GM21786 (cell line): ENCODE data around the gene TECPR2.

Experiments
- ATAC-seq: cut with Tn5 transposase; IDR thresholded peaks from one replicate; pipeline ENCODE4 v1.9.1; 2021; ENCODE audit not compliant: unreplicated experiment

Gene TECPR2

DNA sequence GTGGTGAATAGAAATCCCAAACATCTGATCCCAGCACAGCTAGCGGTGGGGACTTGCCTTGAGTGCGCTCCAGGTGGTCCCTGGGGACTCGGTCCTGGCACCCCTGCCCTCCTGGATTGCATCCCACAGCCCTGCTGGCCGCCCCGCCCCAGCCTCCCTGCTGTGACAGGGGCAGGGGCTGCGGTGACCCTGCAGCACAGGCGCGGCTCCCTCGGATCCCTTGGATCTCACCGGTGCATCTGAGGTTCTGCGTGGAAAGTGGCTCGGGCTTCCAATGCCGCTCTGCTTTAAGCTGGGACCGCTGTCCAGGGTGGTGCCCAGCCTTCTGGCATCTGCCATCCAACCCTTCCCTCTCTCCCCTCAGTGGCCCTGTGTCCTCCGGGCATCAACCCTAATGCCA, 130.8 kb downstream of the TECPR2 start:
- no peak for ATAC-seq

DNA sequence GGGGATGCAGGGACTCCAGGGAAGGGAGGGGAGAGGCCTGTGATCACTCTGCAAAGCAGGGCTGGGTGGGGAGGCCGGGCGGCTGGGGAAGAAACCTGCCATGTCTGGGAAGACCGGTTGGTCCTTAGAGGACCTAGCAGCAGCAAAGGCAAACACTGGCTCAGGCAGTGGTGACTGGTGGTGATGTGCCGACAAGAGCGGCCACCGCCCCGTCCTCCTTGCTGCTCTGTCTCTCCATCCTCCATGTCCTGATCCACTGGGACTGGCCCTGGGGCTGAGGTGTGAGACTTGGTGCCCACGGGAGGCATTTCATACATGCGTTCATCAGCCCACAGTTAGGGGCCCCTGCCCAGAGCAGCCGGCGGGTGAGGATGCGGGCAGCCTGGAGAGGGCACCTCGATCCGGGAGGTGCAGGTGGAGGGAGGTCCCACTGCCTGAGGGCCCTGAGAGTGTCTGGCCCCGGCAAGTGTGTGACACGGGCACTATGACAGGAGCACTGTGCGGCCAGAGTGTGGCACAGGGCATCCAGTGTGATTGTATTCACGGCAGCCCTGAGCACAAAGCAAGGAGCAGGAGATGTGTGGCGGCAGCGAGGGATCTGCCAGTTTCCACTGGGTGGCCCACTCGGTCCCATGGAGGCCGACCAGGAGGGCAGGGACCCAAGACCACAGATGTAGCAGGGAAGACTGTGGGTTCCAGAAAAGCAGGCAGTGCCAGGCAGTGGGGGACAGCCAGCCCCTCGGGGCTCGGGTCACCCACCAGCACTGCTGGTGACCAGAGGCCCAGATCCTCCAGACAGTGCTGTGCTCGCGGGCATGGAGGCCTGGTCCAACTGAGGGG, 133.0 kb downstream of the TECPR2 start:
- ATAC-seq = no peak

DNA sequence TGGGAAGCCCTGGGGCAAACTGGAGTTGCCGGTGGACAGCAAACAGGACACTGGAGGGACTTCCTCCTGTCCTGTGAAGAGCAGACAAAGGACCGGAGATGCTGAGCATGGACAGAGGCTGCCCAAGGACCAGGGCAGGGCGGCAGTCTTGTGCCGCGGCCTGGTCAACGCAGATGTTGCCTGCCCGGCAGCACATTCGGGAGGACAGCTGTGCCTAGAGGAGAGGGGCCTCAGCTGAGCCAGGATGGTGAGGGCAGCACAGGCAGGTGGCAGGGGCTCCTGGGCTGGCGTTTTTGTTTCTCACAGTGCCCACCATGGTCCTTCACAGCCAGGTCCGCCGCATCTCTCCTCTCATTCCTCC, 133.6 kb downstream of the TECPR2 start:
- no peak for ATAC-seq

DNA sequence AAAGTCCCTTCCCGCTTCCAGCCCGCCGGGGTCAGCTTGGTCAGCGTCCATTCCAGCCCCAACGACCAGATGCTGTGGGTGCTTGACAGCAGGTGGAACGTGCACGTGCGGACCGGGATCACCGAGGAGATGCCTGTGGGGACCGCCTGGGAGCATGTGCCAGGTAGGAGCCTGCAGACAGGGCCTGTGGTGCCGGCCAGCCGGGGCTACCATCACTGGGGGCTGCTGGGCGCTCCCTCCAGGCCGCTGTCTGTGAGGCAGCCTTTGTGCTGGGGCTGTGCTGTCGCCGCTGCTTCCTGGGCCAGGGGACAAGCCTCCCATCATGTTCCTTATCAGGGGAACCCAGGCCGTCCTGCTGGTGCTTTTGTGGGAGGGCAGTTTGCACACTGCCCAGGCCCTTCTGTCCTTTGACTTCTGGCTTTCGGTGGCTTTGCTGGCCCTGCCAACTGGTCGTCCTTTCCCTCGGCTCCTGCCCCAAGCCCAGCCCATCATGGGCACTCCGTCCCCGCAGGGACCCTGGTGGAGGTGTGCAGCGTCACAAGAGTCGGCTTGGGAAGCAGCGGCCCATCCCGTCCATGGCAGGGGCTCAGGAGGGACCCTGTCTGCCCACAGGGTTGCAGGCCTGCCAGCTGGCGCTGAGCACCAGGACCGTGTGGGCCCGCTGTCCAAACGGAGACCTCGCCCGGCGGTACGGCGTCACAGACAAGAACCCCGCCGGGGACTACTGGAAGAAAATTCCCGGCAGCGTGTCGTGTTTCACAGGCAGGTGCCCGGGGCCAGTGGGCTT, 134.4 kb downstream of the TECPR2 start:
- ATAC-seq = no peak

DNA sequence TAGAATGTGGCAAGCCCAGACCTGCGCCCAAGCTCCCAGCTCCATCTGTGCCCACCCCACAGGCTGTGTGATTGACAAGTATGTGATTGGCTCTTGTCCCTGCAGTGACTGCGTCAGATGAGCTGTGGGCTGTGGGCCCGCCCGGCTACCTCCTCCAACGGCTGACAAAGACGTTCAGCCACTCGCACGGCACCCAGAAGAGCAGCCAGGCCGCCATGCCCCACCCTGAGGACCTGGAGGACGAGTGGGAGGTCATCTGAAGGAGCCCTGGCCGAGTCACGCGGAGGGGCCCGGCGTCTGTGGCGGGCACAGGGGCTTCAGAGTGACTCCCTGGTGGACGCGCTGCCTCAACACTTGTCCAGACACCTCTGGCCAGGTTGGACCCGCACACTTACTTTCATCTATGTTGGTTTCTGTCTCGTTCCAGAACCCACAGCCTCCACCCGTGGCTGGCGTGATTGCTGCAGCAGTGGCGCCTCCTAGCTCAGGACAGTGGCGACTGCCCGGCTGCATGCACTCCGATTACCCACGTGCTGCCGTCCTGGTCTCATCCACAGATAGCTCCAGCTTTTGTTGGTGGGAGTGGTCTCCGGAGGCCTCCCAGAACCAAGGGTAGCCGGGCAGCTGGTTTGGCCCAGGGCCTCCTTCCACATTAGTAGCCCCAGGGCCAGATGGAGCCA, 135.4 kb downstream of the TECPR2 start:
- ATAC-seq = no peak

DNA sequence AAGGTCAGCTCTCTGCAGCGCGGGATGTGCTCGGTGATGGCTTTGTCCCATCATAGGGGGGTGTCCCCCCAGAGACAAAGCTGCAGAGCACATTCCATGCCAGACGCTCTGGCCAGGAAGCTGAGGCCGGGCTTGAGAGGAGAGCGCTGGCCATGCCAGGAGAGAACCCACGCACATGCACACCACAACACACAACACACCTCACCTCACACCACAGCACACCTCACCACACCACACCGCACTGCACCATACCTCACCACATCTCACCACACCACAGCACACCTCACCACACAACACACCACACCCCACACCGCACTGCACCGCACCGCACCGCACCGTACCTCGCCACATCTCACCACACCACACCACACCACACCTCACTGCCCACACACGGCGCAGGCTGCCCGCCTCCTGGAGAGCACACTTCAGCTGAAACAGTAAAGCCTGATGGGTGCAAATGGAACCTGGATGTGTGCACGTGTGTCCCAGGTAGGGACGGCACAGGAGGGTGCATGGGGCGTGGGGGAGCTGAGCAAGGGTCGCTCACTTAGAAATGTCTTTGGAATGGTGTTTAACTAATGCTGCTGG, 136.0 kb downstream of the TECPR2 start:
- no peak for ATAC-seq

DNA sequence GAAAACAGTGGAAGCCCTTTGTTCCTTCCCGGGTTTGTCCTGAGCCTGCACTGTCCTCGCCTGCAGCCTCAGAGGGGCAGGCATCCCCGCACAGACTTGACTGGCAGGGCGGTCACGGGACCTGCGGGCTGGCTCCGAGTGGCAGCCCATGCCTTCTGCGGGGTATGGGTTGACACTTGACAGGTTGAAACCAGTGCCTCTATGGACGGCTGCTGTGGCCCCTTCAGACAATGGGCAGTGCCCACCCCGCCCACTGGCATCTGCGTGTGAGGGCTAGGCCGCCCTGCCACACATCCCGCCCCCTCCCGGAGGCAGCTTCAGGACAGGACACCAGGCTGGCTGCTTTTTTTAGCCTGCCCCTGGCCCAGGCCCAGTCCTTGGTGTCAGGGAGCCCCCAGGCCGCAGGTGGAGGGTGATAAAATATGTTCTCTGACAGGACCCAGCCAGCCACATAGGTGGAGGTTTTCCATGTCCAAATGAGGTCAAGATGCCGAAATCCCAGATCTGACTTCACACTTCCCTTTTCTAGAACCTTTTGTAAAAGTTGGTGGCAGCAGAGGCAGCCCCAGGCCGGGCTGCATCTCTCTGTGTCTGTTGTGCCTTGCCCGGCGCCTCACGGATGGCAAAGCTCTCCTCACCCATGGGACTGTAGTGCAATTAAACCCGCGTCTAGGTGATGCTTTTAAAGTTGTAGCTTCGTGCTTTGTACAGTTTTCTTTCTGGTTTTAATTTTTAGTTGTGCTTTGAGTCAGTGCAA, 136.8 kb downstream of the TECPR2 start:
- ATAC-seq = no peak

DNA sequence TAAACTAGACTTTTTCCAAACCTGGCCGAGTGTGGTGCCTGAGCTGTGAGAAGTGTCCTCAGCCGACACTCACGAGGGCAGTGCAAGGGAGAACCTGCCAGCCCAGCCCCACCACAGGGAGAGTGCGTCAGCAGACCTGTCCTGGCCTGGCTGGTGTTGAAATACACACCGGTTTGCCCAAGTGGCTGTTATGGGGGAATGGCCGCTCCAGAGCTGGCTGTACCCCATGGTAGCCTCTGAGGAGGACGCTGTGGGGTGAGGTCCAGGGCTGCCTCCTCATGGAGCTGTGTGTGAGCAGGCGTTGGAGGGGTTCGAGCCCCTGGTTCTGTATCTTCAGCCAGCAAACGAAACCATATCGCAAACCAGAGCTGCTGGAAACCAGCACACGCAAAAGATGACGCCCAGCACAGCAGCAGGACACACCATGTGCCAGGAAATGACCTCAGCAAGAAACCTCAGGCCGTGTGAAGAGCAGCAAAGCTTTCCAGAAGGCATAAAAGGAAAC, 137.5 kb downstream of the TECPR2 start:
- no peak for ATAC-seq

DNA sequence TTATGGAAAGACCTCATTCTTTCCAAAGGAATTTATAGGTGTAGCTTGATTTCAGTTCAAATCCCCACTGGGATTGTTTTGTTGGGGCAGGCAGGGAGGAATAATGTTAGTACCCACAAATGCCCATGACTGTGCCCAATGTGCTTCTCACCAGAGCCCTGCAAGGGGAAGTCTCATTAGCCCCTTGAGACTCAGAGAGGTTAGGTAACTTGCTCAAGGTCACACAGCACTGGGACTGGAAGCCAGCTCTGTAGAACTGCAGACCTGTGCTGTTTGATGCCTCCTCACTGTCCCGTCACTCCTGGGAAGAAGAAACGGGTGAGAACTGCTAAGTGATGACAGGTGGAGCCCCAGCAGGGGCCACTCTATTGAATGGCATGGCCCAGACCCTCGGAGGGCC, 138.0 kb downstream of the TECPR2 start:
- ATAC-seq = no peak

DNA sequence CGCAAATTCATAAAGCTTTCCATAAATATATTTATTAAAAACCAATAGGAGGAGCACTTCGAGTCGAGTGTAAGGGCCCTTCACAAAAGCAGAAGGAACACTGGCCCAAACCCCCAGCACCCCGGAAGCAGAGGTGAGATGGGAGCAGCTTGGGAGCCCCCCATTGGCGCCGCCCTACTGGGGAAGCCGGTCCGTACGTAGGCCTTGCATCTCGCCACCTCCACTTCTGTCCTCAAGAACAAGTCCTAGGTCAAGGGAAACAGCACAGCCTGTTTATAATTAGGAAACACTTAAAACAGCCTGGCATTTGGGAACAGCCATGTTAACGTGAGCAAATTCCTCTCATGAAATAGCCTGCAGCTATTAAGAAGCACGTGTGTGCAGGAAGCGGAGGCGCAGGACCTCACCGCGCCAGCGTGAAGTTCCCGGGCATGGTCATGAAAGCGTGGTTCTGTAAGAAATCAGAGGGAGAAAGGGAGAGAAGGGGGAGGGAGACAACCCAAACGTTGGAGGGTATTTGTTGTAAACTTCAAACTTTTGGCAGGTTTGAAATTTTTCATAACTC, 139.1 kb downstream of the TECPR2 start:
- ATAC-seq = no peak

DNA sequence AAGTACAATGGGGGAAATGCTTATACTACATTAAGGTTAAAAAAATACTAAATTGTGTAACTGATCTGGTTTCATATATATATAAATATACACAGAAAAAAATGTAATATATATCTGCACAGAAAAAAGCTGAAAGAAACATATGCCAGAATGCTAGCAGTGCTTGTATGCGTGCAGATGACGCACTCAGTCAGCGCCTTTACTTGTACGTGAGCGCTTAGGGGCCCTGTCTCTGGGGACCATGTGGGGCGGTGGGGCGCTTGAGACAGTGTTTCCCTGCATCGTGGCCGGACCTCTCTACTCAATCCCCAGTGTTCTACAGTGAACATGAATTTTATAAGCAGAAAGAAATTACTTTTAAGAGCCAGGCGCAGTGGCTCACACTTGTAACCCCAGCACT, 139.8 kb downstream of the TECPR2 start:
- no peak for ATAC-seq

DNA sequence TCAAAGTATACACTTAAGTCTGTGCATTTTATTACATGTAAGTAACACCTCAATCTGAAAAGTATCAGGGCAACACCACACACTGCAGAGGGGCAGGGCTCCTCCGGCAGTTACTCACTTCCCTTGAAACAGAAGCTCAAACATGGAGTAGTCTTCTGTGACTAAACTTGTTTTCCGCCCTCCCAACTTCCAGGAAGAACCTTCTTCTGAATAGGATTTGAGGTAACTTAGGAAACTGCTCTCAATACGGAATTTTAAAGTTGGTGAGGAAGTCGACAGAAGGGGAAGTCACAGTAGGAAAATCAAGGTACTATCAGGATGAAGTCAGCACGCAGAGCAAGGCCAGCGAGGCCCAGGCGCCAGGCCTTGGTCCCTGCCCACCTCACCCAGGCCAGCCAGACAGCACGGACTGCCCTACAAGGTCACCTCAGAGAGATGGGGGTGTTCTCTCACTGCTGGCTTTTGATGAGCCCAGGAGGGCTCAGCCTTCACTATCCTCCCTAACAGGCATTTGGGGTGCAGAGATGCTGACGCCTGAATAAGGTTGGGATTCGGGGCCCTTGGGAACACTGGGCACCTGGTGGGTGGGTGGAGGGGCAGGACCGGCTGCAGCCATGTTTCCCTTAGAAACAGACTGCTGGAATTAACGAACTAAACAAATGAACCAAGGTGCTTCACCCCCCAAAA, 141.0 kb downstream of the TECPR2 start:
- ATAC-seq = no peak

DNA sequence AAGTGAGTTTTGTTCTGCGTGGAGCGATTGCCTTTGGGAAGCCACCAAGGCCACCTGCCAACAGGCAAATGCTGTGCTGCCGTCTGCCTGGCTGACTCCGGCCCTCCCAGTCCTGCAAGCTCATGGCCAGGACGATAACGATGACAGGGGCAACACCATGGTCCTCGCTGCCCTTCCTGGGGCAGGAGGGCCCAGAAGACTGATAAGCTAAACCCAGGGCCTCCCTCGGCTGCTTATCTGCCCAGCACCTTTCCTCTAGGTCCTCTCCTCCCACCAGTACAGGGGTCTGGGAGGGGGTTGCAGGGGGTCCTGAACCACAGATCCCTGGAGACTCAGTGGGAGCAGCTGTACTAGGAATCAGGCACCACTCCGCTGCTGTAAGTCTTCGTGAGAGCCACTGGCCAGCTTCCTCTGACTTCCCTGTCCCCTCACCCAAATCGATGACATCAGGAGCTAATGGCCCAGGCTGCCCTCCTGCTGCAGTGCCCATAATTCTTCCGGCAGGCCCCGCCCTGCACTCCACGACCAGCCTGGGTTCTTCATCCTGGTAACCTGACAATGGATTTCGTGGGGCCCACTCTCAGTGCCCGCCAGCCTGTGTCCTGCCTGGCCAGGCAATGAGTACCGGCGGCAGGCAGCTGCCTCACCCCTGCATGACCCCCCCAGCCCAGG, 141.7 kb downstream of the TECPR2 start:
- no peak for ATAC-seq

DNA sequence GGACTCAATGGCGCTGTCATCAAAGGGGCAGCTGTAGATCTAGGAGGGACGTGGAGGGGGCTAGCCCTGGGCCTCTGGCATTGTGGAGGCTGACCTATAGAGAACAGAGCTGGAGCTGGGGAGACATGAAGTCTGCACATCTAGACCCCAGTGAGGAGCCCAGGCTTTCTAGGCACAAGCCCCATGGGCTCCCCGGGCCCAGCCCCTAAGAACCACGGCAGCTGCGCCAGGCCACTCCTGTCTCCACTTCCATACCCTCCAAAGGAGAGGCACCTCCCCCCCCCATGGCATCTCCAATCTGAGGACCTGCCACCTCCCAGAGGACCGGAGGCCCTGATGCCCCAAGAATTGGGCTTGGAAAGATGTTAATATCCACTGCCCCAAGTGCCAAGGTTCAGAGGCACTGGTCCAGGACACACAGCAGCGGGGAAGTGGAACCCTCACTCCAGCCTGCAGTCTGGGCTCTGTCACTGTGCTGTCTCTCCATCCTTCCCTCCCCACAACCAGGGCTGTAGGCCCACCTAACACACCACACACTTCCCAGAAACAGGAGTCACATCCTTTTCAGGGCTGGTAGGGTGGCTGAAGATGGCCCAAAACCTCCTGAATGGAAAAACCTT, 142.4 kb downstream of the TECPR2 start:
- no peak for ATAC-seq

DNA sequence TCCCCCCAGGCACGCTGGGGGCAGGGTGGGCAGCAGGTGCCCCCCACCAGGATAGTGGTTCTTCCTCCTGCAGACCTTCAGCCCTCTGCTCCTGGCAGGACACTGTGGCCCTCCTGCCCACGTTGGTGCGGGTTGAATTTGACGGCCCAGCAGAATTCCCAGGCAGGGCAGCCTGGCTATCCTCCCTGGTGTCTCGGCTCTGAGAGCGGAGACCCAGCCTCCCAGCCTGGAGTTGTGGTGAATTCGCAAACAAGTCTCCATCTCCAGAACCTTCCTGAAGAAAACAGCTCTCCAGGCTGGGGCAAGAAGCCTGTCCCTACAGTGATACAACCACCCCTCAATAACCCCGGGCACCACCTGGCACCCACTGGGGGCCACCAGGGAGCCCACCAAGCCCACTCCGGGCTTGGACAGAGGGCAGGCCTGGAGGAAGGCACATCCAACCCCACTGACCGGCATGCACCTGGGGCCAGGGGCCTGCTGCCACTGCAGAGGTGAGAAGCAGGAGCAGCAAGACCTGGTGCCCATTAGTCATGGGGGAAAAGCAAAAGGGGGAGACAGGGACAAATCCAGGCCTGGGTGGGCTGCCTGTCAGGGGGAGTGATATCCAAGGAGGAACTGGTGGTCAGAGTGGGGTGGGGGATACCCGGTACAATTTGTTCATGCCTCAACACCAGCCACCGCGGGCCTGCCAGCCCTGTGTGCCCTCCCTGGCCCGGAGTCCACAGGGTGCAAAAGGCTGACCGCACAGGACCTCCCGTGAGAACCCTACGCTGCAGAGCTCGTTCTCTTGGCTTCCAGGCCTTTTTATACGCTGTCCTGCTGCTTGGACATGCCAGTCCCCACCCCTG, 143.3 kb downstream of the TECPR2 start:
- ATAC-seq = no peak

DNA sequence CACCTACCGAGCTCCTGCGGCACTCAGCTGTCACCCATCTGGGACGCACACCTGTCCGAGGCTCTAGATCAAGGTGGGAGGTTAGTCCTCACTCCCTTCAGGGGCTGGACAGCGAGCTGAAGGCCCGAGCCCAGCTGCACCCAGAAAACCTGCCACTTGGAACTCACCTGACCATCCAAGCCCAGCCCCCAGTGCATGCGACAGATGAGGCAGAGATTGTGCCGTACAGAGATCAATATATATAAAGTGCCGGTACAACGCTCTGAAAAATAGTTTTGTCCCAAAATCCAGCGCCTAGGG, 143.8 kb downstream of the TECPR2 start:
- ATAC-seq = no peak

DNA sequence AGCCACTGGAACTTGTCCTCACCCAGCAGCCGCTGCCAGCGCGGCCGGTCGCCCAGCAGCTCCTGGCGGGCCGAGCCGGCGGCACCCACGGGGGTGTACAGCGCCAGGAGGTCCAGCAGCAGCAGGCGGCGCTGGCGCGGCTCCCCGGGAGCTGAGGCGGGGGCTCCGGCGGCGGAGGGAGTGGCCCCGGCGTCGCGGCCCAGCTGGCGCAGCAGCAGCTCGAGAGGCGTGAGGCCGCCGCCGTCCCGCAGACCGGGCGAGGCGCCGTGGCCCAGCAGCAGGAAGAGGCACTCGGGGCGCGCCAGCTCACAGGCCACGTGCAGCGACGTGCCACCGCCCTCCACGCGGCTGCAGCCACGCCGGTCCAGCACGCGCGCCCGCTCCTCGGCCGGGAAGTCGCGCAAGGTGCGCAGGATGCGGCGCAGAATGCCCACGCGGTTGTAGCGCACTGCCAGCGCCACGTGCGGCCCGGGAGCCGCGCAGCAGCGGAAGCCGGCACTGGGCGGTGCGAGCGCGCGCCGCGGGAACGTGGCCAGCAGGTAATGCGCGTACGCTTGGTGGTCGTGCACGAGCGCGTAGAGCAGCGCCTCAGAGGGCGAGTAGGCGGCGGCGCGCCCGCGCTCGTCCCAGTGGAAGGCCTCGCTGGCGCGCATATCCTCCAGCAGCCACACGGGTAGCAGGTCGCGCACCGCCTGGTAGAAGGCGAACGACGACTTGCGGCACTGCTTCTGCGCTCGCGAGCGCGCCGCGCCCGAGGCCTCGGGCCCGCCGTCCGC, 144.5 kb downstream of the TECPR2 start:
- no peak for ATAC-seq
